Suppressor macrophage treated with lipopolysaccharide for 1 hour (primary cell): ENCODE data around the gene ARMC5.

ENCODE experiments used
- DNase-seq, 3 donors: peaks; one replicate each; pipeline ENCODE4 v3.0.0-alpha.2; 2020 to 2022

ARMC5 gene

DNA sequence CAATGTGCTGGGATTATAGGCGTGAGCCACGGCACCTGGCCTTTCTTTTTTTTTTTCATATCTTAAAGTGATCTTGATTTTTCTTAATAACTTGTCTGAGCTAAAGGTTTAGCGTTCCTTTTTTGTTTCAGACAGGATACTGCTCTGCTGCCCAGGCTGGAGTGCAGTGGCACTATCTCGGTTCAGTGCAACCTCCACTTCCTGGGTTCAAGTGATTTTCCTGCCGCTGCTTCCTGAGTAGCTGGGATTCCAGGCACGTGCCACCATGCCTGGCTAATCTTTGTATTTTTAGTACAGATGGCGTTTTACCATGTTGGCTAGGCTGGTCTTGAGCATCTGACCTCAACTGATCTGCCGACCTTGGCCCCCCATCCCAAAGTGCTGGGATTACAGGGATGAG lies 44.9 kb downstream of the ARMC5 start:
- DNase-seq, result no peak

DNA sequence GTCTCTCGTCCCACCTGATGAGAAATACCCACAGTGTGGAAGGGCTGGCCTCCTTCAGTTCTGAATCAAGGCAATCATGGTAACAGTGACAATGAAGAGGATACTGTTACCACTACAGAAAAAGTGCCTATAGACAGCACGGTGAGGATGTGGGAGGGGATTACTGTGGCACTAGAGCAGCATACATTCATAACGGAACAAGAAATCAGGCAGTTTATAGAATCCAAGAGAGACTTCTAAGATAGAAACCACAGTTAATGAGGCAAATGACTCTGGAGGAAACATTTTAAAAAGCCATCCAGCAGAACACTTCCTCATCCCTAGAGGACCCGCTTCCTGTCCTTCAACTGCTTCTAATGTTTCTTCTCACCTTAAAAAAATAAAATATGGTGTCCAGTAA lies 46.2 kb downstream of the ARMC5 start:
- DNase-seq, result no peak

DNA sequence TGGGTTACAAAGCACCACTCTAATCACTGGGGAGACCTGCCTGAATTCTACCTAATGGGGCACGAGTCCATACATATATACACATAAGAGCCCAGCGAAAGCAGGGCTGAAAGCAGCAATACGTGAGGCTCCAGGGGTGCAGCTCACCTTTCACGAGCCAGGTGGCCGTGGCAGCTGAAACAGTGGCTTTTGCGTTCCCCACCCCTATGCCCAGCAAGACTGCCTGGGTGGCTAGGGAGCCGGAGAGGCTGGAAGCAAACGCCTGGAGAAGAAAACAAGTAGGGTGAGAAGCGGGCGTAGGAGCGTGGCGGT lies 48.3 kb downstream of the ARMC5 start:
- DNase-seq, result no peak

DNA sequence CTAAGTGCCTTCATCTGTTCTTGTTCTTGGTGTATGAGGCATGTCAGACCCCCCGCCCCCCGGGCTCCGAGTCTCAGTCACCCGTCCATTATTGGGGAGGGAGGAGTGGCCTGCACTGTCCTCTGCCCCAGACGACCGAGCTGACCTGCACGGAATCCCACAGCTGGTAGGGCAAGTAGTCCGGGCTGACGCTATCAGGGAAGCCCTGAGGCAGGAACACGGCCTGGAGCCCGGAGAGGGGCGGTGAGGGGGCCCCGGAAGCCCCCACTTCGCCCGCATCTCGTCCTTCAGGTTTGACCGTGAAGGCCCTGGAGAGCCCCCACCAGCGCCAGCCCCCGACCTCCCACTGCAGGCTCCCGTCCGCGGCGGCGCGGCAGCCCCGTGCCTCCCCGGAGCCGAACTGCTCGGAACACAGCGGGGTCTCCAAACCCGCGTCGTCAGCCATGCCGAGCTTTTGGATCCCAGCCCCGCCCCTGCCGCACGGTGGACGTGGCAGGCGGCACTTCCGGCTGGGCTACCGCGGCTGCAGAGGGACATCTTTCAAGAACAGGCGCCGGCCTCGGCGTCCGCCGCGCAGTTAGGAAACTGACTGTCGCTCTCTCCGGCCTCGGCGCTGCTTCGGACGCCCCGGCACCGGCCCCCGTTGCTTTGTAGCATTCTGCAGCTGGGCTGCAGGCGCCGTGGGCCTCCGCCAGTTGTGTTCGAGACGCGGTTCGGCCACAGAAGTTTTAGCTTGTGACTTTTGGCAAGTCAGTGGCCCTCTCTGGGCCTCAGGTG lies 48.8 kb downstream of the ARMC5 start, which contains the start of gene RUSF1:
Gene RUSF1 (minus strand): TSS at position 463 of the 777 bp plus-strand sequence. CDS start 18 bp downstream, at position 445.
- peak; percentile 91 to 95 (median 92) for DNase-seq

DNA sequence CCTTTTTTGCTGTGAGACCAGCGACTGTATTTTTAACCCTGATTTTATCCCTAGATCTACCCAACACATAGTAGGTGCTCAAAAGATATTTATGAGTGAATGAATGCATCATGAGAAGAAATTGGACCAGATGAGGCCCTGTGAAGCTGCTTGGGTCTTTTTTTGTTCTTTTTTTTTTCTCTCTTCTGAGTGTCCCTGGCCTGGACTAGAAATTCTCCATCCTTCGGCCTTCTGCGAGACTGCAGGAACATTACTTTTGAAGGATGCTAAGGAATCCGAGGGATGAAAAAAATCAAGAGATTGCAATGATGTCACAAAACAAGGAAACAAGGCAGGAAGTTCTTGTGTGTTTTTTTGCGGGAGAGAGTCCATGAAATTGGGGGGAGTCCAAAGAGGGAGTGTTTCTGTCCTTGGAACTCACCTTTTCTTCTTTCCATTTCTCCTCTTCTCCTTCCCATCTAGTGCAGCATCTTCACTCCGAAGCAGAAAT lies 49.5 kb downstream of the ARMC5 start:
- peak in 1 of 3 donors; percentile 14 for DNase-seq

DNA sequence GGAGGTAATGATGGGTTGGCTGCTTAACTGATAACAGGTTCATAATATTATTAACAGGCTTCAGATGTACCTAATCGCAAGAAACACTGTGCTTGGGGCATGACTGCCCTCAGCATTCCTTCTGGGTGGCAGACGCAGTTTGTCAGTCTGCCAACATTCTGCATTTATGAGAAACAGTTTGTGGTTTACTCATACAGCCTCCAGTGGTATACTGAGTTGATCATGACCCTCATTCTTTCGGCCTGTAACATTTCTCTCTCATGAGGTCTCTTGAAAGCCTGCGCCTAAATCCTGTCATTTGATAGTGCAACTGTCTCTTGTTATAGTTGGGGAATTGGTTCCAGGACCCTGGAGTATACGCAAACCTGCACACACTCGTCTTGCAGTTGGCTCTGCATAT lies 53.8 kb downstream of the ARMC5 start:
- DNase-seq, result no peak

DNA sequence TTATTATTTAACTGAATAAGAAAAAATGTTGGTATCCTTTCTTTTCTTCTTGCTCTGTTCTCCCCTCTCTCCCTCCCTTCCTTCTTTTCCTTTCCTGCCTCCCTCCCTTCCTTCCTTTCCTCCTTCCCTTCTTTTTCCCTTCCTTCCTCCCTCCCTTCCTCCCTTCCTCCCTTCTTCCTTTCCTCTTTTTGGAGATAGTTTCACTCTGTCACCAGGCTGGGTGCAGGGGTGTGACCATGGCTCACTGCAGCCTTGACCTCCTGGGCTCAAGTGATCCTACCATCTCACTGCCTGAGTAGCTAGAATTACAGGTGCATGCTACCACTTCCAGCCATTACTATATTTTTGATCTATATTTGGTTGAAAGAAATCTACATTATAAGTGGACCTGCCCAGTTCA lies 54.6 kb downstream of the ARMC5 start:
- no peak for DNase-seq
